ENCODE measurements around the gene DNAH8. TPM values are rescaled to one million over a fixed set of nuclear protein-coding genes. Genes with fewer than 3 reads are reported as not detected.

Gene DNAH8
- total RNA-seq, 1 donor from 2014 or later, result 0.13 TPM

GRCh38 chr6:38796850-38797249 lies 81.7 kb downstream of the DNAH8 start:
- DNase-seq (ENCODE audit: low spot score), result no peak

GRCh38 chr6:38797391-38797790 lies 82.3 kb downstream of the DNAH8 start:
- no peak for DNase-seq (ENCODE audit: low spot score)

GRCh38 chr6:38799529-38800184 lies 84.5 kb downstream of the DNAH8 start:
- no peak for DNase-seq (ENCODE audit: low spot score)

GRCh38 chr6:38801305-38801704 lies 86.2 kb downstream of the DNAH8 start:
- DNase-seq (ENCODE audit: low spot score), result no peak

- DNase-seq (ENCODE audit: low spot score), result no peak
Observed at GRCh38 chr6:38802497-38802896, 87.4 kb downstream of the DNAH8 start.

GRCh38 chr6:38803129-38803528 lies 88.0 kb downstream of the DNAH8 start:
- no peak for DNase-seq (ENCODE audit: low spot score)

GRCh38 chr6:38804358-38804757 lies 89.2 kb downstream of the DNAH8 start:
- DNase-seq (ENCODE audit: low spot score), result no peak

GRCh38 chr6:38805127-38805655 lies 90.1 kb downstream of the DNAH8 start:
- DNase-seq (ENCODE audit: low spot score), result no peak

GRCh38 chr6:38805692-38806091 lies 90.6 kb downstream of the DNAH8 start:
- no peak for DNase-seq (ENCODE audit: low spot score)

- DNase-seq (ENCODE audit: low spot score), result no peak
Observed at GRCh38 chr6:38806271-38806670, 91.2 kb downstream of the DNAH8 start.

- no peak for DNase-seq (ENCODE audit: low spot score)
Observed at GRCh38 chr6:38806833-38807232, 91.7 kb downstream of the DNAH8 start.

GRCh38 chr6:38808039-38808438 lies 92.9 kb downstream of the DNAH8 start:
- no peak for DNase-seq (ENCODE audit: low spot score)

- DNase-seq (ENCODE audit: low spot score), result no peak
Observed at GRCh38 chr6:38813041-38813823, 98.1 kb downstream of the DNAH8 start.

- no peak for DNase-seq (ENCODE audit: low spot score)
Observed at GRCh38 chr6:38814761-38815160, 99.7 kb downstream of the DNAH8 start.

GRCh38 chr6:38815250-38815649 lies 100.1 kb downstream of the DNAH8 start:
- DNase-seq (ENCODE audit: low spot score), result no peak

- no peak for DNase-seq (ENCODE audit: low spot score)
Observed at GRCh38 chr6:38818691-38819090, 103.6 kb downstream of the DNAH8 start.

- DNase-seq (ENCODE audit: low spot score), result no peak
Observed at GRCh38 chr6:38822963-38823362, 107.9 kb downstream of the DNAH8 start.

- no peak for DNase-seq (ENCODE audit: low spot score)
Observed at GRCh38 chr6:38824243-38824894, 109.3 kb downstream of the DNAH8 start.

GRCh38 chr6:38827024-38827423 lies 111.9 kb downstream of the DNAH8 start:
- DNase-seq (ENCODE audit: low spot score), result no peak

GRCh38 chr6:38831865-38832264 lies 116.8 kb downstream of the DNAH8 start:
- no peak for DNase-seq (ENCODE audit: low spot score)

- no peak for DNase-seq (ENCODE audit: low spot score)
Observed at GRCh38 chr6:38833320-38833719, 118.2 kb downstream of the DNAH8 start.

- no peak for DNase-seq (ENCODE audit: low spot score)
Observed at GRCh38 chr6:38836585-38836984, 121.5 kb downstream of the DNAH8 start.

GRCh38 chr6:38837101-38837500 lies 122.0 kb downstream of the DNAH8 start:
- no peak for DNase-seq (ENCODE audit: low spot score)

Measured in ureter (tissue), 1 donor.